Calu3 (cell line): Measurements from ENCODE around the gene ZBTB7A. TPM values are rescaled to one million over a fixed set of nuclear protein-coding genes. Genes with fewer than 3 reads are reported as not detected.

ENCODE experiments used
- BruUV-seq: library from RNA; stranded (reverse); fragments of 400-500 nt; replicated peaks from 2 replicates; lab custom pipeline; 2021; lab: Mats Ljungman, UMichigan
- CTCF ChIA-PET: fragments of 300-600 bp; sonication (Branson Sonifier 250); formaldehyde crosslinking; loops from one replicate; lab custom pipeline; 2022; ENCODE audit warnings: antibody characterized with exemption; lab: Charles Lee
- DNase-seq: peaks from one replicate; pipeline ENCODE4 v3.0.0; 2022
- H3K27ac Mint-ChIP-seq: one replicate; pipeline ENCODE4 v1.8.0; 2022; ENCODE audit warnings: mixed read lengths; ENCODE audit not compliant: unreplicated experiment
- H3K27me3 Mint-ChIP-seq: one replicate; pipeline ENCODE4 v1.8.0; 2022; ENCODE audit warnings: mixed read lengths; ENCODE audit not compliant: unreplicated experiment
- H3K36me3 Mint-ChIP-seq: one replicate; pipeline ENCODE4 v1.8.0; 2022; ENCODE audit warnings: mild to moderate bottlenecking, moderate library complexity, mixed read lengths; ENCODE audit not compliant: insufficient read depth, unreplicated experiment
- H3K4me1 Mint-ChIP-seq: one replicate; pipeline ENCODE4 v1.8.0; 2022; ENCODE audit warnings: mild to moderate bottlenecking, low read depth, mixed read lengths; ENCODE audit not compliant: unreplicated experiment
- H3K4me3 Mint-ChIP-seq: one replicate; pipeline ENCODE4 v1.8.0; 2022; ENCODE audit warnings: mild to moderate bottlenecking, low read depth, moderate library complexity, mixed read lengths; ENCODE audit not compliant: unreplicated experiment
- H3K9me3 Mint-ChIP-seq: one replicate; pipeline ENCODE4 v1.8.0; 2022; ENCODE audit warnings: low read depth, mixed read lengths; ENCODE audit not compliant: unreplicated experiment
- CTCF ChIP-seq: fragments of 200-600 bp; IDR thresholded peaks from one replicate; pipeline ENCODE4 v1.8.0; 2022; ENCODE audit warnings: antibody characterized with exemption; ENCODE audit not compliant: unreplicated experiment
- intact Hi-C: fragments of 100-400 bp; cut with micrococcal nuclease; formaldehyde crosslinking; loops from one replicate; pipeline ENCODE4 v1.10.0; 2022; ENCODE audit not compliant: unreplicated experiment
- total RNA-seq: library from RNA; stranded (reverse); gene quantifications from 2 replicates; pipeline ENCODE4 v1.2.3, GENCODE V29; 2022

ZBTB7A gene
- total RNA-seq, 1 experiment from 2014 or later, result 38.0 TPM

GRCh38 chr19:4038661-4039423 lies 27.9 kb downstream of the ZBTB7A start:
- peak overlapping the region; percentile 44 for H3K27ac Mint-ChIP-seq
- H3K9me3 Mint-ChIP-seq, result no peaks in the 10 kb centered on the region
- intact Hi-C loops, result no loop called here
- no peak overlapping the region for H3K4me3 Mint-ChIP-seq
- H3K27me3 Mint-ChIP-seq, result no peaks in the 10 kb centered on the region
- DNase-seq, result no peak
- CTCF ChIA-PET, result no interaction called here
- no peak for TF ChIP-seq CTCF
- BruUV-seq, result TSS peak; percentile 26
- no peaks in the 10 kb centered on the region for H3K4me1 Mint-ChIP-seq
- H3K36me3 Mint-ChIP-seq, result peaks cover 59% of the 10 kb centered on the region

- no peak for DNase-seq
- intact Hi-C loops, result no loop called here
- no peaks in the 10 kb centered on the region for H3K4me1 Mint-ChIP-seq
- H3K27me3 Mint-ChIP-seq, result no peaks in the 10 kb centered on the region
- no peak overlapping the region for H3K4me3 Mint-ChIP-seq
- H3K27ac Mint-ChIP-seq, result peak overlapping the region; percentile 44
- TF ChIP-seq CTCF, result no peak
- CTCF ChIA-PET, result no interaction called here
- H3K36me3 Mint-ChIP-seq, result peaks cover 52% of the 10 kb centered on the region
- no peaks in the 10 kb centered on the region for H3K9me3 Mint-ChIP-seq
- BruUV-seq, result no TSS peak
Observed at GRCh38 chr19:4038057-4038456, 28.6 kb downstream of the ZBTB7A start.

- no peak overlapping the region for H3K4me3 Mint-ChIP-seq
Observed at GRCh38 chr19:4037301-4037949, 29.3 kb downstream of the ZBTB7A start.

More at GRCh38 chr19:4037301-4037949, 29.3 kb downstream of the ZBTB7A start:
- Mint-ChIP-seq H3K27me3 (no peaks in the 10 kb centered on the region), H3K27ac (peak overlapping the region; percentile 44), H3K4me1 (no peaks in the 10 kb centered on the region), H3K36me3 (peaks cover 46% of the 10 kb centered on the region), H3K9me3 (no peaks in the 10 kb centered on the region)
- TF ChIP-seq CTCF, result no peak
- CTCF ChIA-PET, result no interaction called here
- BruUV-seq, result no TSS peak
- intact Hi-C loops, result no loop called here
- no peak for DNase-seq
